GM23248 (cell line): ENCODE data around the gene FXR1.

ENCODE experiments used
- EZH2 ChIP-seq: fragments of 200-600 bp; sonication (generic); IDR thresholded peaks from 2 replicates; pipeline ENCODE4 v1.6.1; 2018; ENCODE audit warnings: antibody characterized with exemption, mild to moderate bottlenecking; ENCODE audit not compliant: insufficient read depth, poor library complexity, severe bottlenecking
- EZH2phosphoT487 ChIP-seq: fragments of 200-600 bp; sonication (generic); IDR thresholded peaks from 2 replicates; pipeline ENCODE4 v1.6.1; 2018; ENCODE audit warnings: antibody characterized with exemption, moderate library complexity, mild to moderate bottlenecking, low read depth; ENCODE audit not compliant: insufficient read depth

DNA sequence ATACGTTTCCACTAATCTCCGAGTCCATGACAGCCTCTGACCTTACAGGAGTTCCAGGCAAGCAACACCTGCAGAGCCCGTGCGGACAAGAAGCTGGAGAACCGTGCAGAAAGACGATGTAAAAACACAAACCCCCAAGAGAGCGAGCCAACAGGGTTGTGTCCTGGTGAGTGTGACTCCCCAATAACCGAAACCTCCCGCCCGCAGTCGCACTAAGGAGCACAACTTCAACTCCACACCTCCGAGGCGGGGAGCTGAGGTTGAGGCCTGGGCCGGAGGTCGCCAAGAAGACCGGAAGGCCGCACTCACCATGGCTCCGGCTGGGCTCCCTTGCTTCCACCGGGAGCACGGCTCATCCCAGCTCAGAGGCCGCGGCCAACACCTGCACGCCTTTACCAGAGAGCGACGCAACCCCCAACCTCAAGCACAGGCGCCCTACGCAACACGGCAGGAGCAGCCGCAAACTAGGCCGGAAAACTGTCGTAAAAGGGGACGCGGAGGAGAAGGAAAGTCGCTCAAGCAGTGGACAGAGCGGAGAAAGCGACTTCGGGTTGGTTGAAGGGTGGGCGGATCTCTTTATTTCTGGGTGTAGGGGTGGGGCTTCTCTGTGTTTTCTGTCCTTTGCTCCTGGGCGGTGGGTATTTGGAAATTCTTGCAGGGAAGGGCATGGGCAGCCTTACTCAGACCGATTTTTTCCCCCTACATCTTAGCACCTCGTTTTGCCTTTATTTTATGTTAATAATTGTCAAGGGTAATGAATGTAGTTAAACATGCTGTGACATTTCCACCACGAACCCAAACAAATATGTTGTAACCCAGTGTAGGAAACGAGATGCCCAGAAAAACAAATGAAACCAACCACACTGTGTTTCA, 77.1 kb downstream of the FXR1 start, which contains the start of gene DNAJC19:
- TF ChIP-seq EZH2 = no peak
- no peak for TF ChIP-seq EZH2phosphoT487
